ENCODE results near the gene MYO5A.

GRCh38 chr15:52257734-52258062, 271.0 kb downstream of the MYO5A start:
- no peak for TF ChIP-seq CTCF (IDR thresholded peaks at IDR 0.05; ENCODE audit: insufficient read depth, low read length)
- no peak for TF ChIP-seq GABPA (IDR thresholded peaks at IDR 0.05; ENCODE audit: low read depth)
- TF ChIP-seq REST (IDR thresholded peaks at IDR 0.05; ENCODE audit: insufficient replicate concordance, low read depth): no peak
- TF ChIP-seq POLR2AphosphoS5 (IDR thresholded peaks at IDR 0.05; ENCODE audit: low read depth): no peak
- no peak for TF ChIP-seq SPI1 (IDR thresholded peaks at IDR 0.05; ENCODE audit: borderline replicate concordance, low read depth)
